IMR-90 (cell line): Measurements from ENCODE around the gene SARM1.

Source experiments
- MAZ ChIP-seq: IDR thresholded peaks from 2 replicates; pipeline ENCODE4 v1.6.1; 2012; ENCODE audit warnings: low read depth, mild to moderate bottlenecking, low read length, improper control_type of control experiment, moderate library complexity, borderline replicate concordance
- POLR2A ChIP-seq: IDR thresholded peaks from 2 replicates; pipeline ENCODE4 v1.6.1; 2012; ENCODE audit warnings: mild to moderate bottlenecking, low read depth, low read length
- RAD21 ChIP-seq: IDR thresholded peaks from 2 replicates; pipeline ENCODE4 v1.6.1; 2012; ENCODE audit warnings: low read length, improper control_type of control experiment
- TF ChIP-seq, protein P1 (sequence below): conservative IDR thresholded peaks from 2 replicates; pipeline ENCODE4 v1.5.1; 2012; ENCODE audit warnings: mild to moderate bottlenecking, low read depth, low read length, improper control_type of control experiment

DNA sequence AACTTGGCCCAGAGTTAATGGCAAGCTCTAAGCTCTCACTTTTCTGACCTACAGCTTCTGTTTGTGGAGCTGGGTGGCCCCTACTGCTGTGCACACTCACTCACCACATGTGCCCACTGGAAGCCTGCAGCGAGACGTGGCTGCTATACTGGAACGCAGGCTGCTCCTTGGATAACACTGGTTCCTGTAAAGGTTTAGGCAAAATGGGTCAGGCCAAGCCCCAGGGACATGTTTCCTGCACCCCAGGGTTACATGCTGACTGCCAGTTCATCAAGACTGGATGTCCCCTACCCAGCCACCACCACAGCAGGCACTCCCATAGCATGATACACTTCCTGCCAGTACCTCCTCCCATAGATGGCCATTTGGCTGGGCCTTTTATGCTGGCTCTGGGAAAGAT lies 22.5 kb upstream of the SARM1 start:
- TF ChIP-seq POLR2A (no peak), MAZ (no peak), RAD21 (no peak)
- TF ChIP-seq, protein P1, sequence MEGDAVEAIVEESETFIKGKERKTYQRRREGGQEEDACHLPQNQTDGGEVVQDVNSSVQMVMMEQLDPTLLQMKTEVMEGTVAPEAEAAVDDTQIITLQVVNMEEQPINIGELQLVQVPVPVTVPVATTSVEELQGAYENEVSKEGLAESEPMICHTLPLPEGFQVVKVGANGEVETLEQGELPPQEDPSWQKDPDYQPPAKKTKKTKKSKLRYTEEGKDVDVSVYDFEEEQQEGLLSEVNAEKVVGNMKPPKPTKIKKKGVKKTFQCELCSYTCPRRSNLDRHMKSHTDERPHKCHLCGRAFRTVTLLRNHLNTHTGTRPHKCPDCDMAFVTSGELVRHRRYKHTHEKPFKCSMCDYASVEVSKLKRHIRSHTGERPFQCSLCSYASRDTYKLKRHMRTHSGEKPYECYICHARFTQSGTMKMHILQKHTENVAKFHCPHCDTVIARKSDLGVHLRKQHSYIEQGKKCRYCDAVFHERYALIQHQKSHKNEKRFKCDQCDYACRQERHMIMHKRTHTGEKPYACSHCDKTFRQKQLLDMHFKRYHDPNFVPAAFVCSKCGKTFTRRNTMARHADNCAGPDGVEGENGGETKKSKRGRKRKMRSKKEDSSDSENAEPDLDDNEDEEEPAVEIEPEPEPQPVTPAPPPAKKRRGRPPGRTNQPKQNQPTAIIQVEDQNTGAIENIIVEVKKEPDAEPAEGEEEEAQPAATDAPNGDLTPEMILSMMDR: no peak
